ENCODE data around the gene RIPOR3. TPM values are rescaled to one million over a fixed set of nuclear protein-coding genes. Genes with fewer than 3 reads are reported as not detected.
"Not testable (repeated sequence)": the region's sequence is repeated elsewhere in the genome, so short reads cannot be mapped to it uniquely, and the experiment has no call there.

The RIPOR3 gene
- total RNA-seq, 1 experiment from 2014 or later, result 0.12 TPM

DNA sequence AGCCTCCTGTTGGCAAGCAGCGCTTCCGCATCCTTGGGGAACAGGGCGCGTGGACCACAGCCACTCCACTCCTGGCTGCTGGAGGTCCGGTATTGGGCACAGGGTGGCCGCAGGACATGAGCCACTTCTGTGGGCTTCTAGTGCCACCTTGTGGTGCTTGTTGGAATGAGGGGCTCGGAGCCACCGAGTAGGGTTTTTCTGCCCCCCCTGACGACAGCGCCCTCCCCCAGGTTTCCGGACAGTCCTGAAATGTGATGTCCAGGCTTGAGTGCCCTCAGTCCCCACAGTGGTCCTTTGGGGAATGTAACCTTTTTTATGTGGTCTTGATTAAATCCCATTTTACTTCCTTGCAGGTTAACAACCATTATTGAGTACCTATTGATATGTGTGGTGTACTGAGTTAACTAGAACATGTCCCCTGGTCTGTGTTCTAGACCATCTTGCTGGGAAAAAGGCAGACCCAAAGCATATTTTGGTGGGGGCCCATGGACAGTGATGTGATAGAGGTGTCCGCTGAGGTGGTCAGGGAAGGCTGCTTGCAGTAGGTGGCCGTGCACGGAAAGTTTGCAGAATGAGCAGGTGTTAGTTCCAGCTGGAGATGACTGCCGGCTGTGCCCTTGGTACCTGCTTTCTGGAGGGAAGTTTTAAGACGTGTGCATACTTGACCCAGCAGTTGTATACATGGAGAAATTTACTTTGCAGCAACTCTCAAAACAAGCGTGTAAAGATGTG, 111.2 kb downstream of the RIPOR3 start:
- peak; percentile 66 for DNase-seq (ENCODE audit: extremely low read depth, low read depth)

- DNase-seq (ENCODE audit: extremely low read depth, low read depth), result no peak
Observed at GRCh38 chr20:50579511-50579910, 111.8 kb downstream of the RIPOR3 start.

DNA sequence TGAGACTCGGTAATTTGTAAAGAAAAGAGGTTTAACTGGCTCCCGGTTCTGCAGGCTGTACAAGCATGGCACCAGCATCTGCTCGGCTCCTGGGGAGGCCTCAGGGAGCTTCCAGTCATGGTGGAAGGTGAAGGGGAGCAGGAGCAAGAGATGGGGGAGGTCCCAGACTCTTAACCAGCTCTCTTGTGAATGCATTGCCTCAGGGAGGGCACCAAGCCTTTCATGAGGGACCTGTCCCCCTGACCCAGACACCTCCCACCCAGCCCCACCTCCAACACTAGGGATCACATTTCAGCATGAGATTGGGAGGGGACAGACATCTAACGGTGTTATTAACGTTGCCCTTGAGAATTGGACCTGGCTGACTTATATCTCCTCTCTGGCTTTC, 112.6 kb downstream of the RIPOR3 start:
- DNase-seq (ENCODE audit: extremely low read depth, low read depth), result no peak

GRCh38 chr20:50578061-50578777, 113.1 kb downstream of the RIPOR3 start:
- no peak for DNase-seq (ENCODE audit: extremely low read depth, low read depth)

- no peak for DNase-seq (ENCODE audit: extremely low read depth, low read depth)
Observed at GRCh38 chr20:50577175-50578018, 113.9 kb downstream of the RIPOR3 start.

GRCh38 chr20:50575865-50576720, 115.2 kb downstream of the RIPOR3 start:
- DNase-seq (ENCODE audit: extremely low read depth, low read depth), result peak; percentile 57

DNA sequence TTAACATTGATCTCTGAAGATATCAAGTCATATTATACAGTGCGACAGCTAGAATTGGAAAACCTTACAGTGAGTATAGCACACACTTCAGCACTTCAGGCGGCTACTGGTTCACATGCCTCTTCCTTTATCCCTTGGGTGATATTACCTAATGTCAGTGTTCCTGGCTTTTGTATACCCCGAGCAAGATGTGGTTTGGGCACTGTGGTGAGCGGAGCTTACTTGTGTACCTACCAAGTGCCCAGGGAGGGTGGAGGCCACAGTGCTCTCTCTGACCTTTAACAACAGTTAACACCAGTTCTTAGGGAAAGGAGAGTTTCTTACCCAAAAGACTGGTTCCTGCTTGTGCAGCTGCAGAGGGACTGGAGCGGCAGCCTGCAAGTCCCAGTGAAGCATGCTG, 116.8 kb downstream of the RIPOR3 start:
- no peak for DNase-seq (ENCODE audit: extremely low read depth, low read depth)

- no peak for DNase-seq (ENCODE audit: extremely low read depth, low read depth)
Observed at GRCh38 chr20:50574108-50574507, 117.2 kb downstream of the RIPOR3 start.

- no peak for DNase-seq (ENCODE audit: extremely low read depth, low read depth)
Observed at GRCh38 chr20:50572938-50573777, 118.2 kb downstream of the RIPOR3 start.

- no peak for DNase-seq (ENCODE audit: extremely low read depth, low read depth)
Observed at GRCh38 chr20:50571466-50571865, 119.9 kb downstream of the RIPOR3 start.

DNA sequence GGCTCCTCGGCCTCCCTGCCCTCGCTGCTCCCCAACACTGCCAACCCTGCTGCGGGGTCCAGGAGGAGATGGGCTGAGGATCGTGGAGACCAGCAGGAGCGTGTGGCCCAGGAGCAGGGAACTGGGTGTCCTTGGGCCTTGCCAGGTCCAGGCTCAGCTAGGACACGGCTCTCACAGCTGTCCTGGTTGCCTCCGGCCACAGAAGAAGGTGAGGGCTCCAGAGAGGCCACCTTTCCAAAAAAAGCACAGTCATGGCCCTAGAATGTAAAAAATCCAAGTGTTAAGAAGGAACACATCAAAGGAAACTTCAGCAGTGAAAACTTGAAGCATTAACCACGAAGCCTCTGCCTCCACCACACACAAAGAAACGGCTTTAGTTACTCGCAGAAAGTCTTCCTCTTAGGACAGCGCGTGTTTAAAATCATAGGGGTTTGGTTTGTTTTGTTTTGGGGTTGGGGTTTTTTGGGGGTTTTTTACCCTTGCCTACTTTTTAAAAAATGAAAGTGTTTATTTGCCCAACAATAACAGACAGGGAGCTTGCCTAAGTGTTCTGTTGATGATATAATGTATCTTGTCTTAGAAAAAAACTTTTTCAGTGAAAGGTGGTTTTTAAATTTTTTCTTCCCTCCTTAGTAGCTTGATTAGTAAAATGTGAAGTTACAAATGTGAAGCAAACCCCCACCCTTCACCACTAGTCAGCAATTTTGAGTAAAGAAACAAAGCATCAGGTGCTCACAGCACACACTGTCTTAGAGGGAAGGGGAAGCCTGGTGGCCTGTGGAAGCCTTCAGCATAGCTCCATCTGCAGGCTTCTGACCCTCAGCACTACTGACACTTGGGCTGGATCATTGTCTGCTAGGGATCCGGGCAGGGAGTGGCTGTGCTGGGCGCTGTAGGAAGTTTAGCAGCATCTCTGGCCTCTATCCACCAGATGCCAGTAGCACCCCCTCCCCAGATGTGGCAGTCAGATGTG, 121.2 kb downstream of the RIPOR3 start:
- DNase-seq (ENCODE audit: extremely low read depth, low read depth), result no peak

DNA sequence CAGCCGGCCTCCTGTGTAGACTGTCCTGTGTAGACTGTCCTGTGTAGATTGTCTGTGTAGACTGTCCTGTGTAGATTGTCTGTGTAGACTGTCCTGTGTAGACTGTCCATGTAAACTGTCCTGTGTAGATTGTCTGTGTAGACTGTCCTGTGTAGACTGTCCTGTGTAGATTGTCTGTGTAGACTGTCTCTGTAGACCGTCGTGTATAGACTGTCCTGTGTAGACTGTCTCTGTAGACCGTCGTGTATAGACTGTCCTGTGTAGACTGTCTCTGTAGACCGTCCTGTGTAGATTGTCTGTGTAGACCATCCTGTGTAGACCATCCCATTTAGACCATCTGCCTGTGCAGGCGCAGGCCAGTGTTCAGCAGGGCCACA, 121.9 kb downstream of the RIPOR3 start:
- DNase-seq (ENCODE audit: extremely low read depth, low read depth), result not testable (repeated sequence)

DNA sequence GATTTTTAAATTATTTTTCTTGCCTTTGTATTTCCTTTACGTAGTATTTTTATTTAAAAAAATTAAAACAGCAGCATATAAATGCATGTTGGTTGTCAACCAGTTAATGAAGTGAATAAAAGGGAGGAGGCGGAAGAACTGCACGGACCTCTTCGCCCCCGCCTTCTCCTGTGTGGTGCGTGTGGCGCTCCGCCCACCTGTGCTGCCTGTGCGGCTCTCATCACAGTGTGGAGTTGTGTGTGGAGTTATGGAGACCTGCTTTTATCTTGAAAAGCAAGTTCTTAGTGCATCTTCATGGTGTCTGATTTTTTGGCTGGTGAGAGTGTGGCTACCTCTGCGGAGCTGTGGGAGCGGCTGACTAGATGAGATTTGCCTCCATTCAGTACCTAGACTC, 122.8 kb downstream of the RIPOR3 start:
- DNase-seq (ENCODE audit: extremely low read depth, low read depth), result no peak

GRCh38 chr20:50567860-50568548, 123.3 kb downstream of the RIPOR3 start:
- no peak for DNase-seq (ENCODE audit: extremely low read depth, low read depth)

DNA sequence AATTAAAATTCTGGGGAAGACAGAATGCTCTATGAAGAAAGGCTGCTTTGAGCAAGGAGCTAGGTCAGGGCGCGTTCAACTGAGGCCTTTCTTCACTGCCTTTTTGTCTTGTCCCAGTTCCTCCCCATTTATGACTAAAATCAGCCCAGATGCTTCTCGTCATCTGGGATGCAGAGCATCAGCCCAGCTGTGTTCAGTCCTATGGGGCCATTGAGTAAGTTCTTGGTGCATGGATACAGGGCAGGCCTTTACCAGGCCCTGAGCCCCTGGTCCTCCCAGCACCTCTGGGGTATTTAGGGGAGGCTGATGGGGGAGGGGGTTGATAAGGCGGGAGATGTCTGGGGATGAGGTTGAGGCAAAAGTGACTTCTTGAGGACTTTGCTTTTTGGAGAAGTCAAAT, 125.5 kb downstream of the RIPOR3 start:
- DNase-seq (ENCODE audit: extremely low read depth, low read depth), result no peak

DNA sequence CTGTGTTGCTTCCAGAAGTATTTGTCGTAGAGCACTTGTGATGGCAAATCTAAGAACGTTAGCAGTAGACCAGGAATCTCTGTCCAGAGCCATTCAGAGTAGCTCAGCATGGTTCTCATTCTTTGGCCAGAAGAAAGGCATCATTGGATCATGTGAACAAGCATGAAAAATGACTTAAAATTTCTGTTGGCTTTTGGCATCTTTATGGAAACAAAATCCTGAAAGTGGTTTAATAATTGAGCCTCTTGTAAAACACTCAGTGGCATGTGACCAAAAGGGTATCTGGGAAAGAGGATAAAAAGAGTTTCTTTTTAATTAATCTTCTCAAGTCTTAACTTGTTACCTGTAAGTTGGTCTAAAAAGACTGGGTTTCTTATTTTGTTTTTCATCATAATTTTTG, 126.0 kb downstream of the RIPOR3 start:
- no peak for DNase-seq (ENCODE audit: extremely low read depth, low read depth)

GRCh38 chr20:50563133-50563944, 128.0 kb downstream of the RIPOR3 start:
- no peak for DNase-seq (ENCODE audit: extremely low read depth, low read depth)

Measured in NCI-H460 (cell line).